C4-2B (cell line): ENCODE measurements around the gene AKAP7.

Experiments used
- H3K27ac ChIP-seq: fragments of 450-650 bp; 2 replicates; pipeline ENCODE4 v1.5.1; 2017
- CTCF ChIP-seq: fragments of 450-650 bp; conservative IDR thresholded peaks from 2 replicates; pipeline ENCODE4 v1.5.1; 2017; ENCODE audit warnings: mild to moderate bottlenecking
- ZFX ChIP-seq: fragments of 450-650 bp; IDR thresholded peaks from 2 replicates; pipeline ENCODE4 v1.6.1; 2017

Gene AKAP7

GRCh38 chr6:131265939-131266338 is 130.7 kb downstream of the AKAP7 start:
- no peak overlapping the region for H3K27ac ChIP-seq
- TF ChIP-seq CTCF: no peak
- no peak for TF ChIP-seq ZFX

DNA sequence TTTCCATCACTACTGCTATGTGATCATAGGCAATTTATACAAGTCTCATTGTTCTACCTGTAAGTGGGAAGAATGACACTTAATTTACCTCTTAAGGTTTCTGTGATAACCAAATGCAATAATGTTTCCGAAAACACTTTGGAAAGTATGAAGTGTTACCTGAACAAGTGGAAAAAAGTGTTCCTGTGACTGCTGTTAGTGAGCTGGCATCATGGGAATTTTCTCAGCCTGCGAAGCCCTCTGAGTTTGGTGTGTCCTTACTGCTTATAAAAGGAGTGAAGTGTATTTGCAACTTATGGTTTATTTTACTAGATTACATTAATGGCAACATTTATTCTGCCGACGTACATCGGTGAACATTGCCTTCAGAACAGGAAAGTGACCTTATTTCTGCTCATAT is 133.0 kb downstream of the AKAP7 start:
- no peak for TF ChIP-seq ZFX
- no peak for TF ChIP-seq CTCF
- H3K27ac ChIP-seq: no peak overlapping the region

DNA sequence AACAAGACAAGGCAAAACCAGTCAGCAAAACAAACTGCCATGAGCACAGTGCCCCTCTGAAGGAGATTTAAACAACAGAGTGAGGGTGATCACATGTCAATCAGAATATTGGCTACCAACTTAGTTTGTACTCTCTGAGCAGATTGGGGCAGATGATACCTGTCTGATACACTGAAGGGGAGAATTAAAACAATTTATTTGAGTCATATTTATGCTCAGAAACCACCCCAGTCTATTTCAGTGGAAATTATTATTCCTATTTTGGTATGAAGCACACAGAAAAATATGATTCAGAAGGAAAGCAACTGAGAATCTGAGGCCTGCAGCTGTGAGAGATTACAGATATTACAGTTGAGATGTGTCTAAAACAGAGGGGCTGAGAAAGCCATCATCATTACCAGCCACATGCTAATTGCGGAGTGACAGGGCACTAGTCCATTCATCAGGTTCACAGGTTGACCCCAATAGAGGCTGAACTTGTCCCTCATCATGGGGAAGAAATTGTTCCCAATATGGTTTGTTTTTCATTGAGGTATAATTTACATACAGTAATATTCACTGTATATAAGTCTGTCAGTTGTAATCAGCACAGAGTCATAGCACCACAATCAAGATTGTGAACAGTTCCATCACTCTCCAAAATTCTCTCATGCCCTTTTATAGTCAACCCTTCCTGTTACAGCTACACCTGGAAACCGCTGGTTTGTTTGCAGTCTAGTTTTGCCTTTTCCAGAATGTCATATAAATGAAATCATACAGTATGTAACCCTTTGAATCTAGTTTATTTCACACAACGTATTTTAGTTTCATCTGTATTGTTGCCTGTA is 134.5 kb downstream of the AKAP7 start:
- H3K27ac ChIP-seq: no peak overlapping the region
- TF ChIP-seq CTCF (no peak), ZFX (no peak)

- TF ChIP-seq ZFX (no peak), CTCF (no peak)
- no peak overlapping the region for H3K27ac ChIP-seq
Observed at GRCh38 chr6:131270534-131270933, 135.3 kb downstream of the AKAP7 start.

GRCh38 chr6:131275273-131275672 is 140.0 kb downstream of the AKAP7 start:
- TF ChIP-seq CTCF: no peak

DNA sequence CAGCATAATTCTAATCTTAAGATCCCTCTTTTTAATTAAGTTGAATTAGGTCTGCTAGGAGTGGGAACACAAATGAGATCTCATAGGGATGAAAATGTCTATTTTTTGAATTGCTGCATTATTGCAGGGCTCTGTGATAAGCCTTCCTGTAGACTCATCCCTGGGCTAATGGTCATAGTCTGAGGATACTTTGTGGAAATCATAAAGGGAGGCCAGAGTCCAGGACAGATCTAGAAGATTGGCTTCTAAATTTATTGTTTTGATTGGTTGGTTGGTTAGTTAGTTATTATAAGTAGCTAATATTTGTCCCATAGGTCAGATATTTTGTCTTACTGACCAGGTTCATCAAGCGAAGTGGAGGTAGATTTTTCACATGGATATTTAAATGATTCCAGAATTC is 142.3 kb downstream of the AKAP7 start:
- no peak for TF ChIP-seq ZFX
- no peak for TF ChIP-seq CTCF
- H3K27ac ChIP-seq: no peak overlapping the region

More at GRCh38 chr6:131275273-131275672, 140.0 kb downstream of the AKAP7 start:
- H3K27ac ChIP-seq: no peak overlapping the region

DNA sequence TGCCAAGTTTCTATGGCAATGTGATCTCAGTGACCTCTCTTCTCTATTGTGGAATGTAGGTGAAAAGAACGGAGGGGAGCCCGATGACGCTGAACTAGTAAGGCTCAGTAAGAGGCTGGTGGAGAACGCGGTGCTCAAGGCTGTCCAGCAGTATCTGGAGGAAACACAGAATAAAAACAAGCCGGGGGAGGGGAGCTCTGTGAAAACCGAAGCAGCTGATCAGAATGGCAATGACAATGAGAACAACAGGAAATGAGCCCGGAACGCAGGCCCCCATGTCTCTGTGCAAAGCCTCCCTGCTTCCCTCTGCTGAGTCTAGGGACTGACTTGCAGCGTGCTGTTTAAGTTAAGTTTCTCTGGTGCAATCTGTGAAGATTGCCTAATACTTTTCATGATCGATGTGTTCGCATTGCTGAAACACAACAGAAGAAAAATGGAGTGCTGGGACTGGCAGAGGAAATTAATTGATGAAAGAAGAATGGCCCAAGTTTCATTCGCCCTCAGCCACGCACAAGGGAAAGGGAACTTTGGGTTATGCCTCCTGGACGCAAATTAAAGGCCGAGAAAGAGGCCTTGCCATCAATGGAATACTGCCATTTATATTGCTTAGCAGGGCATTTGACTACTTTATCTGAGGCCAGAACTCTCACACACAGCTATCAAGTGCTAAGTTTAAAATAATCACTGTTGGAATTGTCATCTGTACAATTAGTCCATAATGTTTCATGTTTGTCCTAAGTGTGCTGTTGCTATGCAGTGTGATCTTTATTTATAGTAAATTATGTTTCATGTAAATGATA is 146.4 kb downstream of the AKAP7 start:
- no peak overlapping the region for H3K27ac ChIP-seq
- no peak for TF ChIP-seq CTCF
- no peak for TF ChIP-seq ZFX
